Erythroblast (primary cell): Measurements from ENCODE around the gene CCAR1.

Experiments used
- GATA1 ChIP-seq: IDR thresholded peaks from 2 replicates; pipeline ENCODE4 v1.6.1; 2011; ENCODE audit warnings: low read depth, mild to moderate bottlenecking, control low read depth, low read length, moderate library complexity
- POLR2A ChIP-seq: IDR thresholded peaks from 2 replicates; pipeline ENCODE4 v1.6.1; 2011; ENCODE audit warnings: mild to moderate bottlenecking, low read length

GRCh38 chr10:68829952-68830351, 108.9 kb downstream of the CCAR1 start:
- no peak for TF ChIP-seq POLR2A
- no peak for TF ChIP-seq GATA1
